H1 (cell line): ENCODE data around the gene TNNI3. TPM values are rescaled to one million over a fixed set of nuclear protein-coding genes. Genes with fewer than 3 reads are reported as not detected.

Experiments used
- CBX5 ChIP-seq: fragments of 300-800, 300-1000 bp; sonication (generic); IDR thresholded peaks from 2 replicates; pipeline ENCODE4 v1.7.1; 2016; ENCODE audit warnings: antibody characterized with exemption, low read length, low read depth
- CREB1 ChIP-seq: IDR thresholded peaks from 2 replicates; pipeline ENCODE4 v1.6.1; 2012; ENCODE audit warnings: inconsistent platforms
- CTBP2 ChIP-seq: IDR thresholded peaks from 2 replicates; pipeline ENCODE4 v1.7.0; 2011; ENCODE audit warnings: borderline replicate concordance, mild to moderate bottlenecking, moderate library complexity, mixed read lengths, low read length; ENCODE audit not compliant: insufficient read depth, insufficient read length
- MAFK ChIP-seq: IDR thresholded peaks from 2 replicates; pipeline ENCODE4 v1.6.1; 2012; ENCODE audit warnings: low read depth, mild to moderate bottlenecking, improper control_type of control experiment, low read length
- RAD21 ChIP-seq, 2 experiments: IDR thresholded peaks in 1 of 2; conservative IDR thresholded peaks in 1 of 2; 2 replicates each; pipeline ENCODE4 v1.6.1; 2011; ENCODE audit warnings: low read depth in 2 of 2, low read length in 2 of 2, improper control_type of control experiment in 1 of 2, inconsistent platforms in 1 of 2, mild to moderate bottlenecking in 1 of 2, moderate library complexity in 1 of 2
- SIX5 ChIP-seq: IDR thresholded peaks from 2 replicates; pipeline ENCODE4 v1.6.1; 2011; ENCODE audit warnings: mild to moderate bottlenecking, low read depth, low read length
- polyA plus RNA-seq, 7 experiments: library from polyadenylated mRNA; depleted of rRNA in 3 of 7; stranded (reverse) in 5 of 7; unstranded in 2 of 7; fragments of >200 nt in 5 of 7; fragments of 200-250 nt in 2 of 7; gene quantifications; 1 replicate in 5 of 7; 2 replicates in 1 of 7; 4 replicates in 1 of 7; pipeline versions ENCODE4 v1.2.1 to v1.2.3, GENCODE V29; 2011 to 2013; ENCODE audit warnings: missing spikeins in 2 of 7, mixed read lengths in 2 of 7
- total RNA-seq: library from RNA; stranded (reverse); fragmentation: NEBNext Ultra II Directional; extraction: Animal tissue kit (Norgen Biotek cat#: 25700); gene quantifications from 2 replicates; pipeline ENCODE4 v1.2.1, GENCODE V29; 2021
- TF ChIP-seq, protein P1 (sequence below): fragments of 300-600 bp; sonication (generic); IDR thresholded peaks from 2 replicates; pipeline ENCODE4 v1.7.1; 2012; ENCODE audit warnings: low read length, moderate library complexity, mild to moderate bottlenecking, inconsistent platforms; ENCODE audit not compliant: insufficient replicate concordance

TNNI3 gene
- total and polyA plus RNA-seq, 2 of the 8 experiments (the other 6 are each of a cell fraction or from before 2014, with no cell fraction given): 16.9 to 56.0 TPM

DNA sequence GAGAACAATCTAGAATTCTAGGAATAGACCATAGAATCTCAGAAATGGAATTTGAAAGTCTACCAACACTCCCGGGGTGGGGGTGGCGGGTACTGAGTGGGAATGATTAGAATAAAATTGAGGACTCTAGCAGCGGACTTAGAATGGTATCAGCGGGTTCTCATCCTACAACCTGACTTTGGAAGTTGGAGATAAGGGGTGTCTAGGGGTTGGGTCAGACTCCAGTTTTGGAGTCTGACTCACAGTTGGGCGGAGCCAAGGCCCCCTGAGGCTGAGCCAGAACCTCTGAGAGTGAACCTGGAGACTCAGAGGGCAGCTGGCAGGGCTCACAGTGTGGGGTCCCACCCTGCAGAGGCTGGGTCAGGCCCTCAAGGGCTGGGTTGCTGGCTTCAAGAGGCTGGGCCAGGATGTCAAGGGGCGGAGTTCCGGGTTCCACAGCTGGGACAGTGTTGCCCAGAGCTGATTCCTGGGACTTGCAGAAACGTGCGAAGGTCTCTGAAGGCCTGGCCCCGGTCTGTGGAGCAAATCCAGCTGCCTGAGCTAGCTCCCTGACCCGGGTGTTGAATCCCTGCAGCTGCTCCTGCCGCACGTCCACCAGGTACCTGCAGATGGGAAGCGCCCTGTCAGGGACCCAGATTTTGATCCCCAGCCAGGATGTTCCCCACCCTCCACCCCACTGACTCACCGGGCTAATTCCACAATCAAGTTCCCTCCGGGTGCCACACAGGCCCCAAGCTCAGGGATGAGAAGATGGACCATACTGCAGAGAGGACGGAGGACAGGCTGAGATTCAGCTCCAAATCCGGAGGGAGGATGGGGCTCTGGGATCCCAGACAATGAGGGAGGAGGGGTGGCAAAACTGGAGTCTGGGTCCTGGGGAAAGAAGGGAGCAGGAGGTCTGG, 1.6 kb upstream of the TNNI3 start (continued):
- TF ChIP-seq RAD21 (IDR thresholded peaks at IDR 0.05 in 1 of 2, conservative IDR thresholded peaks at IDR 0.05 in 1 of 2; ENCODE audit: low read depth in 2 of 2, low read length in 2 of 2): no peak
- TF ChIP-seq, protein P1, sequence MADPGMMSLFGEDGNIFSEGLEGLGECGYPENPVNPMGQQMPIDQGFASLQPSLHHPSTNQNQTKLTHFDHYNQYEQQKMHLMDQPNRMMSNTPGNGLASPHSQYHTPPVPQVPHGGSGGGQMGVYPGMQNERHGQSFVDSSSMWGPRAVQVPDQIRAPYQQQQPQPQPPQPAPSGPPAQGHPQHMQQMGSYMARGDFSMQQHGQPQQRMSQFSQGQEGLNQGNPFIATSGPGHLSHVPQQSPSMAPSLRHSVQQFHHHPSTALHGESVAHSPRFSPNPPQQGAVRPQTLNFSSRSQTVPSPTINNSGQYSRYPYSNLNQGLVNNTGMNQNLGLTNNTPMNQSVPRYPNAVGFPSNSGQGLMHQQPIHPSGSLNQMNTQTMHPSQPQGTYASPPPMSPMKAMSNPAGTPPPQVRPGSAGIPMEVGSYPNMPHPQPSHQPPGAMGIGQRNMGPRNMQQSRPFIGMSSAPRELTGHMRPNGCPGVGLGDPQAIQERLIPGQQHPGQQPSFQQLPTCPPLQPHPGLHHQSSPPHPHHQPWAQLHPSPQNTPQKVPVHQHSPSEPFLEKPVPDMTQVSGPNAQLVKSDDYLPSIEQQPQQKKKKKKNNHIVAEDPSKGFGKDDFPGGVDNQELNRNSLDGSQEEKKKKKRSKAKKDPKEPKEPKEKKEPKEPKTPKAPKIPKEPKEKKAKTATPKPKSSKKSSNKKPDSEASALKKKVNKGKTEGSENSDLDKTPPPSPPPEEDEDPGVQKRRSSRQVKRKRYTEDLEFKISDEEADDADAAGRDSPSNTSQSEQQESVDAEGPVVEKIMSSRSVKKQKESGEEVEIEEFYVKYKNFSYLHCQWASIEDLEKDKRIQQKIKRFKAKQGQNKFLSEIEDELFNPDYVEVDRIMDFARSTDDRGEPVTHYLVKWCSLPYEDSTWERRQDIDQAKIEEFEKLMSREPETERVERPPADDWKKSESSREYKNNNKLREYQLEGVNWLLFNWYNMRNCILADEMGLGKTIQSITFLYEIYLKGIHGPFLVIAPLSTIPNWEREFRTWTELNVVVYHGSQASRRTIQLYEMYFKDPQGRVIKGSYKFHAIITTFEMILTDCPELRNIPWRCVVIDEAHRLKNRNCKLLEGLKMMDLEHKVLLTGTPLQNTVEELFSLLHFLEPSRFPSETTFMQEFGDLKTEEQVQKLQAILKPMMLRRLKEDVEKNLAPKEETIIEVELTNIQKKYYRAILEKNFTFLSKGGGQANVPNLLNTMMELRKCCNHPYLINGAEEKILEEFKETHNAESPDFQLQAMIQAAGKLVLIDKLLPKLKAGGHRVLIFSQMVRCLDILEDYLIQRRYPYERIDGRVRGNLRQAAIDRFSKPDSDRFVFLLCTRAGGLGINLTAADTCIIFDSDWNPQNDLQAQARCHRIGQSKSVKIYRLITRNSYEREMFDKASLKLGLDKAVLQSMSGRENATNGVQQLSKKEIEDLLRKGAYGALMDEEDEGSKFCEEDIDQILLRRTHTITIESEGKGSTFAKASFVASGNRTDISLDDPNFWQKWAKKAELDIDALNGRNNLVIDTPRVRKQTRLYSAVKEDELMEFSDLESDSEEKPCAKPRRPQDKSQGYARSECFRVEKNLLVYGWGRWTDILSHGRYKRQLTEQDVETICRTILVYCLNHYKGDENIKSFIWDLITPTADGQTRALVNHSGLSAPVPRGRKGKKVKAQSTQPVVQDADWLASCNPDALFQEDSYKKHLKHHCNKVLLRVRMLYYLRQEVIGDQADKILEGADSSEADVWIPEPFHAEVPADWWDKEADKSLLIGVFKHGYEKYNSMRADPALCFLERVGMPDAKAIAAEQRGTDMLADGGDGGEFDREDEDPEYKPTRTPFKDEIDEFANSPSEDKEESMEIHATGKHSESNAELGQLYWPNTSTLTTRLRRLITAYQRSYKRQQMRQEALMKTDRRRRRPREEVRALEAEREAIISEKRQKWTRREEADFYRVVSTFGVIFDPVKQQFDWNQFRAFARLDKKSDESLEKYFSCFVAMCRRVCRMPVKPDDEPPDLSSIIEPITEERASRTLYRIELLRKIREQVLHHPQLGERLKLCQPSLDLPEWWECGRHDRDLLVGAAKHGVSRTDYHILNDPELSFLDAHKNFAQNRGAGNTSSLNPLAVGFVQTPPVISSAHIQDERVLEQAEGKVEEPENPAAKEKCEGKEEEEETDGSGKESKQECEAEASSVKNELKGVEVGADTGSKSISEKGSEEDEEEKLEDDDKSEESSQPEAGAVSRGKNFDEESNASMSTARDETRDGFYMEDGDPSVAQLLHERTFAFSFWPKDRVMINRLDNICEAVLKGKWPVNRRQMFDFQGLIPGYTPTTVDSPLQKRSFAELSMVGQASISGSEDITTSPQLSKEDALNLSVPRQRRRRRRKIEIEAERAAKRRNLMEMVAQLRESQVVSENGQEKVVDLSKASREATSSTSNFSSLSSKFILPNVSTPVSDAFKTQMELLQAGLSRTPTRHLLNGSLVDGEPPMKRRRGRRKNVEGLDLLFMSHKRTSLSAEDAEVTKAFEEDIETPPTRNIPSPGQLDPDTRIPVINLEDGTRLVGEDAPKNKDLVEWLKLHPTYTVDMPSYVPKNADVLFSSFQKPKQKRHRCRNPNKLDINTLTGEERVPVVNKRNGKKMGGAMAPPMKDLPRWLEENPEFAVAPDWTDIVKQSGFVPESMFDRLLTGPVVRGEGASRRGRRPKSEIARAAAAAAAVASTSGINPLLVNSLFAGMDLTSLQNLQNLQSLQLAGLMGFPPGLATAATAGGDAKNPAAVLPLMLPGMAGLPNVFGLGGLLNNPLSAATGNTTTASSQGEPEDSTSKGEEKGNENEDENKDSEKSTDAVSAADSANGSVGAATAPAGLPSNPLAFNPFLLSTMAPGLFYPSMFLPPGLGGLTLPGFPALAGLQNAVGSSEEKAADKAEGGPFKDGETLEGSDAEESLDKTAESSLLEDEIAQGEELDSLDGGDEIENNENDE: no peak
- TF ChIP-seq CTBP2: no peak
- no peak for TF ChIP-seq CREB1
- TF ChIP-seq CBX5: no peak
- TF ChIP-seq MAFK: no peak
- no peak for TF ChIP-seq SIX5
